Suprapubic skin (tissue), 4 donors: ENCODE measurements around the gene APPBP2. TPM values are rescaled to one million over a fixed set of nuclear protein-coding genes. Genes with fewer than 3 reads are reported as not detected.

Experiments
- DNase-seq, 2 donors: peaks; one replicate each; pipeline ENCODE4 v3.0.0-alpha.2; 2019; ENCODE audit warnings: low spot score in 2 of 2
- H3K27ac ChIP-seq: fragments of 200-600 bp; sonication (generic); one replicate; pipeline ENCODE4 v1.5.1; 2019
- H3K27me3 ChIP-seq: fragments of 200-600 bp; sonication (generic); one replicate; pipeline ENCODE4 v1.5.1; 2019
- H3K36me3 ChIP-seq: fragments of 200-600 bp; sonication (generic); one replicate; pipeline ENCODE4 v1.5.1; 2019
- H3K4me1 ChIP-seq: fragments of 200-600 bp; sonication (generic); one replicate; pipeline ENCODE4 v1.5.1; 2019
- H3K4me3 ChIP-seq: fragments of 200-600 bp; sonication (generic); one replicate; pipeline ENCODE4 v1.5.1; 2019; ENCODE audit warnings: mild to moderate bottlenecking
- H3K9me3 ChIP-seq: fragments of 200-600 bp; sonication (generic); one replicate; pipeline ENCODE4 v1.5.1; 2019
- CTCF ChIP-seq, 2 donors: fragments of 200-600 bp in 1 of 2; fragments of 450-650 bp in 1 of 2; sonication (generic) in 1 of 2; IDR thresholded peaks; one replicate each; pipeline ENCODE4 v1.5.1; 2016 to 2019; ENCODE audit warnings: antibody characterized with exemption in 2 of 2, mild to moderate bottlenecking in 1 of 2, moderate library complexity in 1 of 2
- EP300 ChIP-seq: sonication (generic); formaldehyde crosslinking; IDR thresholded peaks from one replicate; pipeline ENCODE4 v1.6.1; 2017; ENCODE audit warnings: antibody characterized with exemption
- POLR2A ChIP-seq, 2 donors: fragments of 450-650 bp; IDR thresholded peaks; one replicate each; pipeline ENCODE4 v1.6.1; 2017; ENCODE audit warnings: antibody characterized with exemption in 2 of 2, mild to moderate bottlenecking in 2 of 2, moderate library complexity in 2 of 2
- POLR2AphosphoS5 ChIP-seq, 3 donors: sonication (generic); formaldehyde crosslinking; IDR thresholded peaks; one replicate each; pipeline ENCODE4 v1.6.1; 2017; ENCODE audit warnings: antibody characterized with exemption in 3 of 3
- WGBS: methylation state at CpG from one replicate; pipeline ENCODE4 v1.1.5; 2018; 5-methylcytosine and 5-hydroxymethylcytosine counted together
- total RNA-seq, 4 donors: library from RNA; depleted of rRNA; stranded (reverse); fragments of >200 nt; gene quantifications; one replicate each; pipeline ENCODE4 v1.1.0, GENCODE V29; 2016

Gene APPBP2
- total RNA-seq, 4 donors from 2014 or later = 15.4 to 26.3 (median 17.8) TPM

GRCh38 chr17:60416368-60416925 lies 109.6 kb downstream of the APPBP2 start:
- DNase-seq = no peak
- no peaks in the 10 kb centered on the region for H3K9me3 ChIP-seq
- no peaks in the 10 kb centered on the region for H3K27me3 ChIP-seq
- H3K4me3 ChIP-seq = no peak overlapping the region
- TF ChIP-seq EP300 = no peak
- no peak for TF ChIP-seq POLR2AphosphoS5 (IDR thresholded peaks at IDR 0.05)
- TF ChIP-seq POLR2A (IDR thresholded peaks at IDR 0.05) = no peak
- TF ChIP-seq CTCF (IDR thresholded peaks at IDR 0.05) = no peak
- WGBS = 58% methylated on average over 2 of the region's 2 CpGs
- H3K4me1 ChIP-seq = peaks cover 21% of the 10 kb centered on the region
- no peaks in the 10 kb centered on the region for H3K36me3 ChIP-seq
- no peak overlapping the region for H3K27ac ChIP-seq

- no peaks in the 10 kb centered on the region for H3K36me3 ChIP-seq
- H3K27me3 ChIP-seq = no peaks in the 10 kb centered on the region
- H3K4me3 ChIP-seq = no peak overlapping the region
- no peaks in the 10 kb centered on the region for H3K9me3 ChIP-seq
- 80% methylated on average over 1 of the region's 1 CpG for WGBS
- peaks cover 14% of the 10 kb centered on the region for H3K4me1 ChIP-seq
- DNase-seq = no peak
- no peak overlapping the region for H3K27ac ChIP-seq
- TF ChIP-seq POLR2A (IDR thresholded peaks at IDR 0.05) (no peak), POLR2AphosphoS5 (IDR thresholded peaks at IDR 0.05) (no peak), CTCF (IDR thresholded peaks at IDR 0.05) (no peak), EP300 (no peak)
These were observed 110.9 kb downstream of the APPBP2 start for GRCh38 chr17:60415146-60415545.

GRCh38 chr17:60412701-60413100 lies 113.3 kb downstream of the APPBP2 start:
- H3K4me1 ChIP-seq = peaks cover 14% of the 10 kb centered on the region
- H3K36me3 ChIP-seq = no peaks in the 10 kb centered on the region
- no peak overlapping the region for H3K4me3 ChIP-seq
- H3K27me3 ChIP-seq = no peaks in the 10 kb centered on the region
- H3K9me3 ChIP-seq = no peaks in the 10 kb centered on the region
- WGBS = 59% methylated on average over 3 of the region's 3 CpGs
- no peak overlapping the region for H3K27ac ChIP-seq
- TF ChIP-seq CTCF (IDR thresholded peaks at IDR 0.05) (no peak), EP300 (no peak), POLR2A (IDR thresholded peaks at IDR 0.05) (no peak), POLR2AphosphoS5 (IDR thresholded peaks at IDR 0.05) (no peak)
- no peak for DNase-seq

- DNase-seq = no peak
- Histone ChIP-seq H3K36me3 (no peaks in the 10 kb centered on the region), H3K4me1 (peaks cover 8% of the 10 kb centered on the region), H3K9me3 (no peaks in the 10 kb centered on the region), H3K27ac (no peak overlapping the region), H3K27me3 (no peaks in the 10 kb centered on the region), H3K4me3 (no peak overlapping the region)
- TF ChIP-seq POLR2AphosphoS5 (IDR thresholded peaks at IDR 0.05) (no peak), POLR2A (IDR thresholded peaks at IDR 0.05) (no peak), EP300 (no peak), CTCF (IDR thresholded peaks at IDR 0.05) (no peak)
- 91% methylated on average over 4 of the region's 4 CpGs for WGBS
These were observed 116.0 kb downstream of the APPBP2 start for GRCh38 chr17:60410001-60410400.

- peaks cover 1% of the 10 kb centered on the region for H3K4me1 ChIP-seq
- no peak overlapping the region for H3K27ac ChIP-seq
- H3K36me3 ChIP-seq = no peaks in the 10 kb centered on the region
- no peaks in the 10 kb centered on the region for H3K27me3 ChIP-seq
- no peaks in the 10 kb centered on the region for H3K9me3 ChIP-seq
- no peak overlapping the region for H3K4me3 ChIP-seq
- WGBS = 58% methylated on average over 3 of the region's 3 CpGs
- TF ChIP-seq CTCF (IDR thresholded peaks at IDR 0.05) = no peak
- TF ChIP-seq POLR2A (IDR thresholded peaks at IDR 0.05) = no peak
- no peak for TF ChIP-seq POLR2AphosphoS5 (IDR thresholded peaks at IDR 0.05)
- no peak for TF ChIP-seq EP300
- DNase-seq = no peak
These were observed 119.2 kb downstream of the APPBP2 start for GRCh38 chr17:60406887-60407286.
